Lung (tissue), 12 donors: ENCODE results near the gene PRKG2. TPM values are rescaled to one million over a fixed set of nuclear protein-coding genes. Genes with fewer than 3 reads are reported as not detected.

Experiments used
- ATAC-seq: fragments of 200-7000 bp; cut with Tn5 transposase; one replicate; pipeline ENCODE4 v1.9.1; 2020; ENCODE audit warnings: moderate number of reproducible peaks; ENCODE audit not compliant: insufficient read depth, low FRiP score
- DNase-seq, 3 donors: peaks; one replicate each; pipeline ENCODE4 v3.0.0-alpha.2; 2013 to 2017
- H3K27ac ChIP-seq, 2 donors: one replicate each; pipeline ENCODE4 v1.5.1; 2013; ENCODE audit warnings: mild to moderate bottlenecking in 2 of 2, moderate library complexity in 2 of 2, control low read depth in 1 of 2, inconsistent platforms in 1 of 2, low read depth in 1 of 2, low read length in 1 of 2
- H3K27me3 ChIP-seq, 3 donors: one replicate each; pipeline ENCODE4 v1.5.1; 2013; ENCODE audit warnings: low read length in 2 of 3; ENCODE audit not compliant: control insufficient read depth in 3 of 3, insufficient read depth in 3 of 3
- H3K36me3 ChIP-seq, 4 donors: one replicate each; pipeline ENCODE4 v1.5.1; 2013; ENCODE audit warnings: low read length in 4 of 4, mild to moderate bottlenecking in 1 of 4, moderate library complexity in 1 of 4; ENCODE audit not compliant: control insufficient read depth in 4 of 4, insufficient read depth in 4 of 4
- H3K4me1 ChIP-seq, 5 donors: one replicate each; pipeline ENCODE4 v1.5.1; 2013; ENCODE audit warnings: low read length in 5 of 5, mild to moderate bottlenecking in 2 of 5, moderate library complexity in 1 of 5; ENCODE audit not compliant: control insufficient read depth in 5 of 5, insufficient read depth in 5 of 5
- H3K4me3 ChIP-seq: one replicate; pipeline ENCODE4 v1.5.1; 2013; ENCODE audit warnings: mild to moderate bottlenecking, control low read depth, moderate library complexity
- H3K9ac ChIP-seq, 2 donors: one replicate each; pipeline ENCODE4 v1.5.1; 2013; ENCODE audit warnings: low read length in 2 of 2, control low read depth in 1 of 2; ENCODE audit not compliant: insufficient read depth in 1 of 2
- H3K9me3 ChIP-seq, 4 donors: one replicate each; pipeline ENCODE4 v1.5.1; 2013; ENCODE audit warnings: low read length in 3 of 4, mild to moderate bottlenecking in 1 of 4, moderate library complexity in 1 of 4; ENCODE audit not compliant: control insufficient read depth in 4 of 4, insufficient read depth in 3 of 4
- WGBS, 2 donors: extraction: QIAGEN DNeasy Blood & Tissue Kit; methylation state at CpG; one replicate each; pipeline ENCODE4 v1.1.7; 2013; 5-methylcytosine and 5-hydroxymethylcytosine counted together
- polyA plus RNA-seq, 2 donors: library from polyadenylated mRNA; stranded (reverse); fragments of 200-250 nt; gene quantifications; one replicate each; pipeline ENCODE4 v1.2.1, GENCODE V29; 2013
- total RNA-seq, 2 donors: library from RNA; depleted of rRNA in 1 of 2; stranded (reverse); fragments of >200 nt in 1 of 2; gene quantifications; one replicate each; pipeline ENCODE4 v1.2.1, GENCODE V29; 2014 to 2021
- TF ChIP-seq, protein P1 (sequence below): IDR thresholded peaks from 2 replicates; pipeline ENCODE4 v1.5.1; 2012; ENCODE audit warnings: mild to moderate bottlenecking; ENCODE audit errors: control extremely low read depth, extremely low read depth
- donor health status: control.
- donor health status: control.
- donor health status: Bipolar disorder and iron deficiency.
- donor health status: healthy.
- donor health status: DM: yes; HTN: yes; CAD: no.

Gene PRKG2
- total and polyA plus RNA-seq, 4 donors, result 0.06 to 4.2 (median 2.7) TPM

DNA sequence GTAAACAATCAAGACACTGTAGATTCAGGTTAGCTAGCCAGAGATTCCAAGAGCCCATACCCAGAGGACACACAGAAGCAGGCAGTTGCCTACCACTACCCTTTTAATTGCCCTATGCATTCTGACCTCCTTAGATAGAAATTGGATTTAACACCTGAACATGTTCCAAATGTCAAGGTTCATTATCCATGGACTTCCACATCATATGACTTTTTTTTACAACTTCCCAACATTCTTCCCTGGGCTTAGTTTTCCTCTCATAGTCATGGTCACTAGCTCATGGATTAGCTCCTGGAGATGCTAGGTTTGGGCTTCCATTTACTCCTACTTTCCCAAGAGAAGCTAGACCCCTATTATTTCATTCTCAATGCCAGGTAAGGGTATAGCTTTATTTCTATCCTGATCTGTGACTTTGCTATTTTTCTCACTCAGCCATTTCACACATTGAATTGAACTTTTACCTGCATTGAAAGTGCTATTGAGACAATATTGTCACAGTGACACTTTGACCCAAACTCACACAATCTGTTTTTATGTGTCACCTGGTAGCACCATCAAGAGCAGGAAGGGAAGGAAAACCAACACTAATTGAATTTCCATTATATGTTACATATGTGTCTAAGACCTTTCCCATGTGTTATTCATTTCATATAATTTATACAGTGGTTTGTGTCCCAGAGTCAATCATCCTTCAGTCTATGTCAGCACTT lies 44.0 kb upstream of the PRKG2 start:
- ATAC-seq, result no peak
- TF ChIP-seq, protein P1, sequence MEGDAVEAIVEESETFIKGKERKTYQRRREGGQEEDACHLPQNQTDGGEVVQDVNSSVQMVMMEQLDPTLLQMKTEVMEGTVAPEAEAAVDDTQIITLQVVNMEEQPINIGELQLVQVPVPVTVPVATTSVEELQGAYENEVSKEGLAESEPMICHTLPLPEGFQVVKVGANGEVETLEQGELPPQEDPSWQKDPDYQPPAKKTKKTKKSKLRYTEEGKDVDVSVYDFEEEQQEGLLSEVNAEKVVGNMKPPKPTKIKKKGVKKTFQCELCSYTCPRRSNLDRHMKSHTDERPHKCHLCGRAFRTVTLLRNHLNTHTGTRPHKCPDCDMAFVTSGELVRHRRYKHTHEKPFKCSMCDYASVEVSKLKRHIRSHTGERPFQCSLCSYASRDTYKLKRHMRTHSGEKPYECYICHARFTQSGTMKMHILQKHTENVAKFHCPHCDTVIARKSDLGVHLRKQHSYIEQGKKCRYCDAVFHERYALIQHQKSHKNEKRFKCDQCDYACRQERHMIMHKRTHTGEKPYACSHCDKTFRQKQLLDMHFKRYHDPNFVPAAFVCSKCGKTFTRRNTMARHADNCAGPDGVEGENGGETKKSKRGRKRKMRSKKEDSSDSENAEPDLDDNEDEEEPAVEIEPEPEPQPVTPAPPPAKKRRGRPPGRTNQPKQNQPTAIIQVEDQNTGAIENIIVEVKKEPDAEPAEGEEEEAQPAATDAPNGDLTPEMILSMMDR, result no peak

DNA sequence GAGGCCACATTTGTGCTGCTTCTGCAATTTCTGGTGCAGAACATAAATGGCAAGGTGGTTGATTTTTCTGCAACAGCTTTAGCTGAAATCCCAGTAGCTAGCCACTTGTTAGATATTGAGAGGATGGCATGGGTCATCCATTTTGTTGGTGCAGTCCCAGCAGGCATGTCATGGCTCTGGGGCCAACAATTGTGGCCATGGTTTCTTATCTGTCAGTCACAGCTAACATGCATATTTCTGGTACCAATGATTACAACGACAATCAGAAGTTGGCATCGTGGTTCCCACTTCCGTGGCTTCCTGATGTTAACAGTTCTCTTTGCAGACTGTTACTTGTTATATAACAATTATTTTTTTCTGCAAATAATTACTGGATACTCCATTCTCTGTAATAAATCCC lies 42.8 kb upstream of the PRKG2 start:
- Histone ChIP-seq H3K27me3 (no peaks in the 10 kb centered on the region), H3K4me3 (no peak overlapping the region), H3K27ac (no peak overlapping the region), H3K4me1 (peaks cover 0 to 2% (median 0%) of the 10 kb centered on the region in 5 donors), H3K36me3 (no peaks in the 10 kb centered on the region), H3K9me3 (no peaks in the 10 kb centered on the region), H3K9ac (no peak overlapping the region)
- DNase-seq, result no peak
- TF ChIP-seq, protein P1, result no peak
- WGBS, 2 donors, result 28 to 47% methylated on average over 3 of the region's 3 CpGs
- ATAC-seq, result no peak

More for the DNA sequence above, 44.0 kb upstream of the PRKG2 start:
- H3K4me1 ChIP-seq, result peaks cover 0 to 2% (median 0%) of the 10 kb centered on the region in 5 donors
- no peaks in the 10 kb centered on the region for H3K9me3 ChIP-seq
- no peak overlapping the region for H3K9ac ChIP-seq
- no peak overlapping the region for H3K27ac ChIP-seq
- DNase-seq, result no peak
- no peak overlapping the region for H3K4me3 ChIP-seq
- no peaks in the 10 kb centered on the region for H3K36me3 ChIP-seq
- H3K27me3 ChIP-seq, result no peaks in the 10 kb centered on the region

DNA sequence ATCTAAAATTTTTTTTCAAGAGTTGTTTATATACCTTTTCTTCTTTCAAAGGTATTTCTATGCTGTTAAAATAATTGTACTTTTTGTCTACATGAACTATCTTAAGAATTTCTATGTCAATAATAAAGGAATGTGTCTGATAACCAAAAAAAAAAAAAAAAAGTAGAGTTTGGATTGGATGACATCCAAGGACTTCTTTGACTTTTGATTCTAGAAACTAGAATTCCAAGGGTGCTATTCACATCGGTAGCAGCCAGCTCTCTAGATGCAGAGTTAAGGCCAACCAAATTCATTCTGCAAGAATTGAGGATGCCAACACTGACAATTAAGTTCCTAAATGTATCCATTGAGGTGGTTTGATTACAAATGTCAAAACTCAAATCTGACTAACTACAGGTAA lies 42.0 kb upstream of the PRKG2 start:
- Histone ChIP-seq H3K27ac (no peak overlapping the region), H3K9ac (no peak overlapping the region), H3K4me1 (peaks cover 0 to 2% (median 0%) of the 10 kb centered on the region in 5 donors), H3K4me3 (no peak overlapping the region), H3K27me3 (no peaks in the 10 kb centered on the region), H3K9me3 (no peaks in the 10 kb centered on the region), H3K36me3 (no peaks in the 10 kb centered on the region)
- ATAC-seq (no peak), DNase-seq (peak in 1 of 3 donors; percentile 27)
- WGBS, 2 donors, result 55 to 85% methylated on average over 1 of the region's 1 CpG
- TF ChIP-seq, protein P1, result no peak
